ENCODE measurements around the gene C1R. TPM values are rescaled to one million over a fixed set of nuclear protein-coding genes. Genes with fewer than 3 reads are reported as not detected.

C1R gene
- total RNA-seq, 1 experiment from 2014 or later: 1.1 TPM

DNA sequence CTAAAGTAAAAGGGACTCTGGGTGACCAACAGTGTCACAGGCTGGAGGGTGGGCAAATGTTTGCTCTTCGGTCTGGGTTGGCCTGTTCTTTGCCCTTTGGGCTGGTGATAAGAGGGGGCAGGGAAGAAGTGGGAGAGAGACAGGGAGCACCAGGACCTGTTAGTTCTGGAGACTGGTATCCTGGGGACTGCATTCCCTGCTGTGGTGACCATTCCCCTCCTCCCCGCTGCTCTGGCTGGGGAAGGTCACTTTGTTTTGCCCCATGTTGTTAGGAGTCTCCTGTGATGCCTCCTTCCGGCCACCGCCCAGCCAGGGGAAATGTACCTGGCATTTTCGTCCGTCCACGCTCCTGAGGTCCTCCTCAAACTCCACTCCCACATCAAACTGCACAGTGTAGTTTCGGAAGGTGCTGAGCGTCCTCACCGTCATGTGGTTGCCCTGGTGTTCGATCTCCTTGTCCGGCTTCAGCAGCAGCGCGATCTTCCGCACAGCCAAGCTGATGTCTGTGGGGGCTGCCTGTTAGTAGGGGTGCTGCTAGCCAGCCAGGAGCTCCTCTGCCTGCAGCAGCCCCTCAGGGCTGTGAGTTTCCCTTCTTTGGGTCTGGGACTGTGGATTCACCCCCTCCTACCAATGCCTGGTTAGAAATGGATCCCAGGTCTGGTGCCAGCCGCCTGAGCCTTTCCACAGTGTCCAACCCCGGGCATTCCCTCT, 35.8 kb upstream of the C1R start:
- Histone ChIP-seq H3K36me3 (replicated peaks; ENCODE audit: control insufficient read depth, insufficient read depth, low read length) (no peaks in the 10 kb centered on the region), H3K27me3 (ENCODE audit: control insufficient read depth, insufficient read depth, low read length) (peaks cover 22% of the 10 kb centered on the region), H3K4me3 (ENCODE audit: insufficient read depth, low read depth, low read length) (no peak overlapping the region)
- DNase-seq: no peak

DNA sequence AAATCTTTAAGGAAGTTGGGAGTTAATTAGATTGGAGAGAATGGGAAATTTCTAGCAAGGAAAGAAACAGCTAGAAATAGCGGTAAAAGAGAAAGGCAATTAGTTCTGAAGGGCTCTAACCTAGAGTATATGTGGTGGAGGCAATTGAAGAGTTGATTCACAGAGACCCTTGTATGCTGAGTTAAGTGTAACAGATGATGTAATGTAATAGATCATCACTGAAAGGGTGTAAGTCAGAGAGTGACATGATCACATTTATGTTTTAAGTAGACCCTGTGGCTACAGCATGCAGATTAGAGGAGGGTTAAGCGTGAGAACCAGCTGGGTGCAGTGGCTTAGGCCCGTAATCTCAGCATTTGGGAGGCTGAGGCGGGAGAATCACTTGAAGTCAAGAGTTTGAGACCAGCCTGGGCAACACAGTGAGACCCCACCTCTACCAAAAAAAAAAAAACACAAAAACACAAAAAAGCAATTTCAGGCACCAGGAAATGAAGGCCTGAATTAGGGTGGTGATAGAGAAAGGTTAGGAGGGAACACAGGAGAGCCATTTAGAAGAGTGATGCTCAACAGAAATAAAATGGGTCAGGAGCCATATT, 33.5 kb upstream of the C1R start:
- DNase-seq: no peak
- peaks cover 10% of the 10 kb centered on the region for H3K27me3 ChIP-seq (ENCODE audit: control insufficient read depth, insufficient read depth, low read length)
- no peak overlapping the region for H3K4me3 ChIP-seq (ENCODE audit: insufficient read depth, low read depth, low read length)
- no peaks in the 10 kb centered on the region for H3K36me3 ChIP-seq (replicated peaks; ENCODE audit: control insufficient read depth, insufficient read depth, low read length)

DNA sequence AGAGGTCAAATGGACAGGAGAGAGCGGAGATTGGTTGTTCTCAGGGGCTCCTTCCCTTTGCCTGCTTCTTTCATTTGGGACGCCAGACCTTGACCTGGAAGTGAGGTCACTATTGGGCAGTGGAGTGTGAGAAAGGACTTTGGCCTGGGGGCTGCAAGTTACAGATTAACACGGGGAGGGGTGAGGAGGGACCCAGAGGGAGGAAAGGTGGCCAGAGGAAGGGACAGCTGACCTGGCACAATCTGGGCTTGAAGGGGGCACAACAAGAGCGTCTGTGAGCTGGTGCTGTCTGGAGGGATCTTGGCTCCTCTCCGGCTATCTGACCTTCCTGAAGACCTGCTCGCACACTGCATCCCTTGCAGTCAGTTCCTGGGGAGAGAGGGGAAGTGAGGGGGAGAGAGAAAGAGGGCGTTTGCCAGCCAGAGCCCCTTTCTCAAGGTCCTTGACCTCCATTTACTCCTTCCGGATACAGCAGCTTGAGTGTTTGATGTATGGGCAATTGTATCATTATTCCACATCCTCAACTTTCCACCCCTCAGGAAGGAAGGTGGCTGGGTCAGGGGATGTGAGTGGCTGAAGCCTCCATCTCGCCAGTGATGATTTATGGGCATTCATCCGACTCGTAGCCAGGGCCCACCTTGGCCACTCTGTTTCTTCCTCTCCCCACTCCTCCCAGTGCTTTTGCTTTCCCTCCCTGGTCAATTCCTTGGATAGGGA, 31.7 kb upstream of the C1R start:
- Histone ChIP-seq H3K4me3 (ENCODE audit: insufficient read depth, low read depth, low read length) (no peak overlapping the region), H3K27me3 (ENCODE audit: control insufficient read depth, insufficient read depth, low read length) (peaks cover 2% of the 10 kb centered on the region), H3K36me3 (replicated peaks; ENCODE audit: control insufficient read depth, insufficient read depth, low read length) (no peaks in the 10 kb centered on the region)
- DNase-seq: peak; percentile 12

DNA sequence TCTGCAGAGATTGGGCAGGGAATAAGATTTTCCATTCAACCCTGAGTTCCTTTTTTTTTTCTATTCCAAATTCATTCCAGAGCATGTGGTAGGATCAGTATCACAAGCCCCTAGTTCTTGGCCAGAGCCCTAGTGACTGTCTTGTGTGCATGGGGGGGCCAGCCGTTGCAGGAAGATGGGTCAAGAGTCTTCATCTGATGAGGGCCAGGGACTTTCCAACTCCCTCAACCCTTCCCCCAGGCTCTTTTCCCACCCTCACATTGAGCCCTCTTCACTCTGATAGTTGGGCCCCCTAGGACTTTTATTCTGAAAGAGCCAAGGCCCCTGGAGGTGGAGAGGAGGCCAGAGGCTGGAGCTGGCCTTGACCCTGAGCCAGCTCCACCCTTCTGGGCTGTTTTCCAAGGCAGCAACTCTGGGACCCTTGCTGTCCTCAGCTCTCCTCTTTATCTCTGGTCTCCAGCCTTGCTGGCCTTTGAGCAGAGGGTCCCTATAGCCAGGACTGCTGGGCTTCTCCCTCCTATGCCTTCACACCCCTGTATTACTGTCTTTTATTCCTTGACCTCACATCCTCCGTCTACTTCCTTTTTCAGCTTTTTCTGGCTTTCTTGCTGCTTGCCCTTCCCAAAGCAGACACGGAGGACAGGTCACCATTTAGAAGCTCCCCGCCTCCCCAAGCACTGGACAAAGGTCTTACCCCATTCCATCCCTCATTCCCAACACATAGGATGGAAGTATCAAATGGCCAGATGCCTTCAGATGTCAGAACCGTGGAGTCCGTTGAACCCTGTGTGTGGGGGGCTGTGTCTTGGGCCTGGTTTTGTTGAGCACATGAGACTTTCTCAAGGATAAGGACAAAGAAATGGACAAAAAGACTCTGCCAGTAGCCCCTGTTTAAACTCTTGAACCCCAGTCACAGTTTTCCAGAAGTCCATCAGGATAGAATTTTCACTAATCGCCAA, 30.8 kb upstream of the C1R start:
- DNase-seq: peak; percentile 29
- H3K27me3 ChIP-seq (ENCODE audit: control insufficient read depth, insufficient read depth, low read length): no peaks in the 10 kb centered on the region; the same call in 1 of the 2 replicates
- no peaks in the 10 kb centered on the region for H3K36me3 ChIP-seq (replicated peaks; ENCODE audit: control insufficient read depth, insufficient read depth, low read length)
- no peak overlapping the region for H3K4me3 ChIP-seq (ENCODE audit: insufficient read depth, low read depth, low read length)

DNA sequence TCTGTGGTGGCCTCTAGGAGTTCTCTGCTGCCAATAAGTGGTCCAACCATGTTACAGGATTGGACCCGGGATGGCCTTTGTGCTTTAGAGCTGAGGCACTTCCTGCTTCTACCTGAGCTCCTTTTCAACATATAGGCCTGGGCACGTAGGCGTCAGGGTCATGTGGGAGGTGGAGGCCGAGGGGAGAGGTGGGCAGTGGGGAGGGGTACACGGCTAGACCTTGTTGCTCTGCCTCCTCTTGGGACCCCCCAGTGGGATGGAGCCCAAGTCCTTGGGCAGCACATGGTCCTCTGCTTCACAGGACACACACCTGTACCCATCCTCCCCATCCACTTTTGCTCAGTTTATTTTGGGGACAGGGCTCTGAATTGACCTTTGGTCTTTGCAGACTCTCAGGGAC, 29.1 kb upstream of the C1R start:
- no peak for DNase-seq
- no peaks in the 10 kb centered on the region for H3K27me3 ChIP-seq (ENCODE audit: control insufficient read depth, insufficient read depth, low read length)

DNA sequence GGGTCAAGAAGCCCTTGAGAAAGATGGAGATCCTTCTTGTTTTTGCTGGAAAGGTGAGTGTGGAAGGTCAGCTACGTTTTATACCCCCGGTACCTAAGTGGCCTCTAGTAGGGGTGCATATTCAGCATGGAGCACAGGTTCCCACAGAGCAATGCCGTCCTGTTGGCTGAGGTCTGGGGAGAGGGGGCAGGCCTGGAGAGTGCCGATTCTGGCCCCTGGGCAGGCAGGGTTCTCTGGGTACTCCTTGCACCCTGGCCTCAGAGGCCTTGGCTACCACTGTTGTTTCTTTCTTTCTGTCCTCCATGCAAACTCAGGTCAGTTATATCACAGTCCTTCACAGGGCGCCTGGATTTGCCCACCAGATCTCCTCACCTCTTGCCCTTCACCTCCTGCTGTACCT, 27.9 kb upstream of the C1R start:
- Histone ChIP-seq H3K36me3 (replicated peaks; ENCODE audit: control insufficient read depth, insufficient read depth, low read length) (no peaks in the 10 kb centered on the region), H3K4me3 (ENCODE audit: insufficient read depth, low read depth, low read length) (no peak overlapping the region), H3K27me3 (ENCODE audit: control insufficient read depth, insufficient read depth, low read length) (no peaks in the 10 kb centered on the region)
- peak; percentile 14 for DNase-seq

More for the DNA sequence above, 29.1 kb upstream of the C1R start:
- H3K36me3 ChIP-seq (replicated peaks; ENCODE audit: control insufficient read depth, insufficient read depth, low read length): no peaks in the 10 kb centered on the region
- H3K4me3 ChIP-seq (ENCODE audit: insufficient read depth, low read depth, low read length): no peak overlapping the region

DNA sequence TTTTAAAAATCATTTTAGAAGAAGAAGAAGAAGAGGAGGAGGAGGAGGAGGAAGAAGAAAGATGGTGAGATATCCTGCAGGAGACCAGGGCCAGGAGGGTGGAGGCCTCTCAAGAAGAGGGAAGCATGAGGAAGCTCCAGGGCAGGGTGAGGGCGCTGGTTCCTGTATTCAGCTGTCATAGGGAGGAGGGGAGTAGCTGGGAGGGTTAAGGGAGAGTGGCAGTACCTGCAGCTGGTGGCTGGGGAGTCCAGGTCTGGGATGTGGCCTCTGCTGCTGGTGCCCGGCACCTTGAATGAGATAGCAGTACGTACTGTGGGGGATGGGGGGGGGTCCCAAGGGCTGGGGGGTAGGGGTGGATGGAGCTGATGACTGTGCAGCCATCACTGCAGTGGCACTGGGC, 26.6 kb upstream of the C1R start:
- Histone ChIP-seq H3K36me3 (replicated peaks; ENCODE audit: control insufficient read depth, insufficient read depth, low read length) (no peaks in the 10 kb centered on the region), H3K4me3 (ENCODE audit: insufficient read depth, low read depth, low read length) (no peak overlapping the region), H3K27me3 (ENCODE audit: control insufficient read depth, insufficient read depth, low read length) (no peaks in the 10 kb centered on the region)
- DNase-seq: peak; percentile 15

DNA sequence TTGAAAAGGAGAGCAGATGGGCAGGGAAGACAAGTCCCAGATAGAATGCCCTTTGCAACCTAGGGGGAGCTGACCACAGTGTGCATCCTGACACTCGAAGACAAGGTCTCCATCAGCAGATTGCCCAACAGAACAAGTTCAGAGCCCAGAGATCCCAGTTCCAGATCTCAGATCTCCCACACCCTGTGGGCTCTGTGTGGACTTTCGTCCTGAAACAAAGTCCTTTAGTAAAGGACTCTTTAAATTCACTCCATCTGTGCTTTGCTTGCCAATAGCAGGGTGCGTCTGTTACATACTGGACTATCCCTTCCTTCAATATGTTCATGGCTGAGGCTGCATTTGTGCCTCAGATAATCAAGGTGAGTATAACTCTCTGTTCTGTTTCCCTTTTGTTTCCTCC, 25.4 kb upstream of the C1R start:
- H3K27me3 ChIP-seq (ENCODE audit: control insufficient read depth, insufficient read depth, low read length): no peaks in the 10 kb centered on the region
- no peak for DNase-seq
- no peak overlapping the region for H3K4me3 ChIP-seq (ENCODE audit: insufficient read depth, low read depth, low read length)
- H3K36me3 ChIP-seq (replicated peaks; ENCODE audit: control insufficient read depth, insufficient read depth, low read length): no peaks in the 10 kb centered on the region

DNA sequence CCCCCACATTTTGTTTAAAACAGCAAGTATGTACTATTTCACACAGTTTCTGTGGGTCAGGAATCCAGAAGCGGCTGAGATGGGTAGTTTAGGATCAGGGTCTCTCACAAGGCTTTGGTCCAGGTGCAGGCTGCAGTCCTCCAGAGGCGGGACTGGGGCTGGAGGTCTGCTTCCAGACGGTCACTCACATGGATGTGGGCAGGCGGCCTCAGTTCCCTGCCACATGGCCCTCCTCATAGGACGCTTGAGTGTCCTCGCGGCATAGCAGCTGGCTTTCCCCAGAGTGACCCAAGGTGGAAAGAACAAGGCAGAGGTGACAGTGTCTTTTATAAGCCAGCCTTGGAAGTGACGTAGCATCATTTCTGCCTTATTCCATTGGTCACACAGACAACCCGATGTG, 24.7 kb upstream of the C1R start:
- Histone ChIP-seq H3K4me3 (ENCODE audit: insufficient read depth, low read depth, low read length) (no peak overlapping the region), H3K36me3 (replicated peaks; ENCODE audit: control insufficient read depth, insufficient read depth, low read length) (no peaks in the 10 kb centered on the region), H3K27me3 (ENCODE audit: control insufficient read depth, insufficient read depth, low read length) (no peaks in the 10 kb centered on the region)
- no peak for DNase-seq

DNA sequence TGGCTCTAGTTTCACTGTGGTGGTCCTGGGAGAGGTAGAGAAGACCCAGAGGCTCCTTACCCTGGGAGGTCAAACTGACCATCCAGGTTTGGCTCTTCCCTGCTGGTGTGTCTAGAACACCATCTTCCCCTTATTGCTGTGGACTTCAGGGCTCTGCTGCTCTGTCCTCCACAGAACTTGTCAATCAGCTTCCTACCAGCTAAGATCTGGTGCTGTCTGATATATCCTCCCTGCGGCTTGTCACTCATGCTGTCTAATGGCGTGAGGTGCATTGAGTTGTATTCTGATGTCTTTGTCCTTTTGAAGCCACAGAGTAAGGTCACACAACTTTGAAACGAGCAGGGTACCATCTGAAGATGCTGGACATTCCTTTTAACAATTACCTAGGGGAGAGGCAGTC, 24.0 kb upstream of the C1R start:
- Histone ChIP-seq H3K4me3 (ENCODE audit: insufficient read depth, low read depth, low read length) (no peak overlapping the region), H3K27me3 (ENCODE audit: control insufficient read depth, insufficient read depth, low read length) (no peaks in the 10 kb centered on the region), H3K36me3 (replicated peaks; ENCODE audit: control insufficient read depth, insufficient read depth, low read length) (no peaks in the 10 kb centered on the region)
- no peak for DNase-seq

DNA sequence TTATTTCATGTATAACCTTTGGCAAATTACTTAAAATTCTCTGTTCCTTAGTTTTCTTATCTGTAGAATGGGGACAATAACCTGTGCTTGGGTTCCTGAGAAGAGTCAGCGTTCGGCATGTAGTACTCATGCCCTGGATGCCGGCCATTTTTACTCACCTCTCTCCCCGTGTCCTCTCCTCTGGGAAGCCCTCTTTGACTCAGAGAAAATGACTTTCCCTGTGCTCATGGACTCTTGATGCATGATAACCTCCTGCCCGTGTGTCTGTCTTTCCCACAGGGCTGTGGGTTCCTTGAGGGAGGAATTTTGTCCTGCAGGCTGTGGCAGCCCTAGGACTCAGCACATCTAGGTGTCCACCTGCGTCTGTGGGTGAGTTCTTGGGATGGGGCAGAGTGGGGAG, 22.6 kb upstream of the C1R start:
- Histone ChIP-seq H3K4me3 (ENCODE audit: insufficient read depth, low read depth, low read length) (no peak overlapping the region), H3K36me3 (replicated peaks; ENCODE audit: control insufficient read depth, insufficient read depth, low read length) (no peaks in the 10 kb centered on the region), H3K27me3 (ENCODE audit: control insufficient read depth, insufficient read depth, low read length) (no peaks in the 10 kb centered on the region)
- DNase-seq: no peak

DNA sequence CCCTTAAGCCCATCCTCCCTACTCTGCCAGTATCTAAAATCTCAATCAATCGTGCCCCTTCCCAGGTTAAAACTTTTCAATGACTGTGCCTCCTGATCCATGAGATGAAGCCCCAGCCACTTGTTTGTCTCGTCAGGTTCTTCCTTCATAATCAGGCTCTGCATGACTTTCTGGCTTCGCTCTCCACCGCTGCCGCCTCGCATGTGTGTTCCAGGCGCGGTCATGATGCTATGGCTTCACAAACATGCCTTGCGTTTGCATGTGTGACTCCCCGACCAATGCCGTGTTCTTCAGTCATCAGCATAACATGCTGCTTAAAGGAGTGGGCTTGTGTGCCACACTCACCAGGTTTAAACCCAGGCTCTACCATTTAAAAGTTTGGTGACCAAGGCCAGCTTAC, 21.8 kb upstream of the C1R start:
- no peak for DNase-seq
- H3K4me3 ChIP-seq (ENCODE audit: insufficient read depth, low read depth, low read length): no peak overlapping the region
- H3K36me3 ChIP-seq (replicated peaks; ENCODE audit: control insufficient read depth, insufficient read depth, low read length): no peaks in the 10 kb centered on the region
- no peaks in the 10 kb centered on the region for H3K27me3 ChIP-seq (ENCODE audit: control insufficient read depth, insufficient read depth, low read length)

DNA sequence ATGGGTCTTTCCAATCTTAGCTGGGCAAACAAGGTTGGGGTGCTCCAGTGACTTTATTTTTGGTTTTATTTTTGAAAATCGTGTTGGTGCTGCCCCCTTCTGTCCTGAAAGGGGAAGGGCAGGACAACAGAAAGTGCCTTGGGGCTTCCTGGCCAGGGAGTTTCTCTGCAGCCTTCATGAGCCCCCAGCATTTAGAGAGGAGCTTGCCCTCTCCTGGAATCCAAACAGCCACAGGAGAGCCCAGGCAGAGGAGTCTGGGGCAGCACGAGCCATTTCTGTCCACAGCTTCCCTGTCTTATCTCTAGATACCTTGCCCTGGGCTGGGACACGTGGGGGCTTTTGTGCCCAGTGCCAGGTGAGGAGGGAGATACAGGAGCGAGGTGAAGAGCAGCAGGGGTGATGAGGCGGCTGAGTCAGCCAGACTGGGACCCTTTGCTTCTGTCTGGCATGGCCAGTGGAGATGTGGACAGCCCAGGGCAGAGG, 21.2 kb upstream of the C1R start:
- DNase-seq: peak; percentile 77
- H3K4me3 ChIP-seq (ENCODE audit: insufficient read depth, low read depth, low read length): no peak overlapping the region
- no peaks in the 10 kb centered on the region; the same call in 1 of the 2 replicates for H3K27me3 ChIP-seq (ENCODE audit: control insufficient read depth, insufficient read depth, low read length)
- no peaks in the 10 kb centered on the region for H3K36me3 ChIP-seq (replicated peaks; ENCODE audit: control insufficient read depth, insufficient read depth, low read length)

DNA sequence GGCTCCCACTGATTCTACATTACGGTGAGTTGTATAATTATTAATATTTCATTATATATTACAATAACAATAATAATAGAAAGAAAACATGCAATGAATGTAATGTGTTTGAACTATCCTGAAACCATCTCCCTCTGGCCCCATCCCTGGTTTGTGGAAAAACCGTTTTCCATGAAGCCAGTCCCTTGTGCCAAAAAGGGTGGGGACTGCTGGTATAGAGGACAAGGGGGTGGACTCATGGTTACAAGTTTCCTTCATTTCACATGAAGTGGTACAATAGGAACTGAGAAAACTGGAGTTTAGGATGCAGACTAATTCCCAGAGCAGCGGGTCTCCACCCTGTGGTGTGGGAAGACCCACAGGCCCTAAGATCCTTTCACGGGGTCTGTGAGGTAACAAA, 19.8 kb upstream of the C1R start:
- H3K4me3 ChIP-seq (ENCODE audit: insufficient read depth, low read depth, low read length): no peak overlapping the region
- no peak for DNase-seq
- no peaks in the 10 kb centered on the region for H3K36me3 ChIP-seq (replicated peaks; ENCODE audit: control insufficient read depth, insufficient read depth, low read length)
- H3K27me3 ChIP-seq (ENCODE audit: control insufficient read depth, insufficient read depth, low read length): no peaks in the 10 kb centered on the region; the same call in 1 of the 2 replicates

Data from H7 (cell line).